ENCODE results near the gene WWOX. TPM values are rescaled to one million over a fixed set of nuclear protein-coding genes. Genes with fewer than 3 reads are reported as not detected.

WWOX gene
- total RNA-seq, 6 experiments from 2014 or later, result 0.46 to 3.4 (median 1.3) TPM

- TF ChIP-seq CTCF (IDR thresholded peaks at IDR 0.05), result no peak
- Mint-ChIP-seq H3K36me3 (ENCODE audit: low read depth) (peaks cover 10% of the 10 kb centered on the region; the same call in 1 of the 2 replicates), H3K4me1 (ENCODE audit: low read depth) (no peaks in the 10 kb centered on the region), H3K27me3 (ENCODE audit: insufficient read depth) (no peaks in the 10 kb centered on the region), H3K9me3 (peaks cover 48% of the 10 kb centered on the region), H3K27ac (no peak overlapping the region), H3K4me3 (no peak overlapping the region)
- no peak for DNase-seq
Measured at GRCh38 chr16:79100447-79100846, 1001.0 kb downstream of the WWOX start.

- no peak overlapping the region for H3K27ac Mint-ChIP-seq
- no peak overlapping the region for H3K4me3 Mint-ChIP-seq
- no peak for TF ChIP-seq CTCF (IDR thresholded peaks at IDR 0.05)
- peaks cover 6% of the 10 kb centered on the region; the same call in 1 of the 2 replicates for H3K36me3 Mint-ChIP-seq (ENCODE audit: low read depth)
- no peaks in the 10 kb centered on the region for H3K4me1 Mint-ChIP-seq (ENCODE audit: low read depth)
- no peaks in the 10 kb centered on the region for H3K27me3 Mint-ChIP-seq (ENCODE audit: insufficient read depth)
- no peak for DNase-seq
- peaks cover 41% of the 10 kb centered on the region for H3K9me3 Mint-ChIP-seq
Measured at GRCh38 chr16:79101491-79101890, 1002.0 kb downstream of the WWOX start.

GRCh38 chr16:79104567-79104966 lies 1005.1 kb downstream of the WWOX start:
- no peaks in the 10 kb centered on the region for H3K4me1 Mint-ChIP-seq (ENCODE audit: low read depth)
- H3K9me3 Mint-ChIP-seq, result peaks cover 33% of the 10 kb centered on the region
- H3K36me3 Mint-ChIP-seq (ENCODE audit: low read depth), result no peaks in the 10 kb centered on the region; the same call in 1 of the 2 replicates
- TF ChIP-seq CTCF (IDR thresholded peaks at IDR 0.05), result no peak
- DNase-seq, result no peak
- no peaks in the 10 kb centered on the region for H3K27me3 Mint-ChIP-seq (ENCODE audit: insufficient read depth)
- H3K4me3 Mint-ChIP-seq, result no peak overlapping the region
- H3K27ac Mint-ChIP-seq, result no peak overlapping the region

- TF ChIP-seq CTCF (IDR thresholded peaks at IDR 0.05), result no peak
- peaks cover under 1% of the 10 kb centered on the region; the same call in 1 of the 2 replicates for H3K27me3 Mint-ChIP-seq (ENCODE audit: insufficient read depth)
- peaks cover 7% of the 10 kb centered on the region for H3K36me3 Mint-ChIP-seq (ENCODE audit: low read depth)
- no peak overlapping the region for H3K4me3 Mint-ChIP-seq
- no peak overlapping the region for H3K27ac Mint-ChIP-seq
- no peaks in the 10 kb centered on the region for H3K4me1 Mint-ChIP-seq (ENCODE audit: low read depth)
- no peak for DNase-seq
- peaks cover 40% of the 10 kb centered on the region for H3K9me3 Mint-ChIP-seq
Measured at GRCh38 chr16:79107301-79107700, 1007.8 kb downstream of the WWOX start.

- peaks cover 61% of the 10 kb centered on the region for H3K9me3 Mint-ChIP-seq
- TF ChIP-seq CTCF (IDR thresholded peaks at IDR 0.05), result no peak
Measured at GRCh38 chr16:79109771-79110170, 1010.3 kb downstream of the WWOX start.

GRCh38 chr16:79110242-79110641 lies 1010.8 kb downstream of the WWOX start:
- TF ChIP-seq CTCF (IDR thresholded peaks at IDR 0.05), result no peak
- DNase-seq, result no peak
- Mint-ChIP-seq H3K27me3 (ENCODE audit: insufficient read depth) (peaks cover 3% of the 10 kb centered on the region), H3K9me3 (peaks cover 65% of the 10 kb centered on the region), H3K4me3 (no peak overlapping the region), H3K27ac (no peak overlapping the region), H3K4me1 (ENCODE audit: low read depth) (no peaks in the 10 kb centered on the region), H3K36me3 (ENCODE audit: low read depth) (peaks cover 13% of the 10 kb centered on the region)

More at GRCh38 chr16:79109771-79110170, 1010.3 kb downstream of the WWOX start:
- Mint-ChIP-seq H3K27me3 (ENCODE audit: insufficient read depth) (peaks cover 3% of the 10 kb centered on the region), H3K27ac (no peak overlapping the region), H3K4me1 (ENCODE audit: low read depth) (no peaks in the 10 kb centered on the region), H3K36me3 (ENCODE audit: low read depth) (peaks cover 13% of the 10 kb centered on the region), H3K4me3 (no peak overlapping the region)
- no peak for DNase-seq
